Fibroblast of villous mesenchyme (primary cell): ENCODE results near the gene FBXO31. TPM values are rescaled to one million over a fixed set of nuclear protein-coding genes. Genes with fewer than 3 reads are reported as not detected.
A peak's percentile ranks its signal among the peaks of the same experiment; 100 is the strongest.

ENCODE experiments used
- DNase-seq: peaks from one replicate; pipeline ENCODE4 v3.0.0-alpha.2; 2010; ENCODE audit warnings: low read depth
- H3K4me3 ChIP-seq: 2 replicates; pipeline ENCODE4 v1.5.1; 2011; ENCODE audit warnings: low read depth, mild to moderate bottlenecking, low read length
- total RNA-seq: library from RNA; depleted of rRNA; stranded (reverse); fragments of >200 nt; gene quantifications from 2 replicates; pipeline ENCODE4 v1.2.3, GENCODE V29; 2012
- TF ChIP-seq, protein P1 (sequence below): IDR thresholded peaks from 2 replicates; pipeline ENCODE4 v1.5.1; 2012; ENCODE audit warnings: low read depth, mild to moderate bottlenecking, low read length; ENCODE audit not compliant: insufficient read depth

FBXO31 gene
- total RNA-seq, 1 donor: 25.9 TPM

DNA sequence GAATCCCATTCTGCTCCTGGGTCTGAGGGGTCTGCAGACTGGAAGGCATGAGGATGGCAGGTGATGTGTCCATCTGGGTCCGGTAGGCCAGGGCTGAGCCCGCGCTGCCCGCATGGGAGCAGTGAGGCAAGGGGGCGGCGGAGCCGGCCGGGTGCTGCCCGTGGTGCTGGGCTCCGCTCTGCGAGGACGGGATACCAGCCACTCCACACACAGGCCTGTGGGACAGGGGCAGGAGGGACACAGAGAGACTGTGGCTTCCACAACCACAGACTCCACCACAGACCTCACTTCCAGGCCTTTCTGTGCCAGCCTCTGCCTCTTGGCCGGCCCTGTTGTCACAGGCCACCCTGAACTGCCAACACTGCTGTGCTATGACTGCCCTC lies 33.9 kb upstream of the FBXO31 start:
- DNase-seq: no peak
- H3K4me3 ChIP-seq: no peak overlapping the region
- TF ChIP-seq, protein P1, sequence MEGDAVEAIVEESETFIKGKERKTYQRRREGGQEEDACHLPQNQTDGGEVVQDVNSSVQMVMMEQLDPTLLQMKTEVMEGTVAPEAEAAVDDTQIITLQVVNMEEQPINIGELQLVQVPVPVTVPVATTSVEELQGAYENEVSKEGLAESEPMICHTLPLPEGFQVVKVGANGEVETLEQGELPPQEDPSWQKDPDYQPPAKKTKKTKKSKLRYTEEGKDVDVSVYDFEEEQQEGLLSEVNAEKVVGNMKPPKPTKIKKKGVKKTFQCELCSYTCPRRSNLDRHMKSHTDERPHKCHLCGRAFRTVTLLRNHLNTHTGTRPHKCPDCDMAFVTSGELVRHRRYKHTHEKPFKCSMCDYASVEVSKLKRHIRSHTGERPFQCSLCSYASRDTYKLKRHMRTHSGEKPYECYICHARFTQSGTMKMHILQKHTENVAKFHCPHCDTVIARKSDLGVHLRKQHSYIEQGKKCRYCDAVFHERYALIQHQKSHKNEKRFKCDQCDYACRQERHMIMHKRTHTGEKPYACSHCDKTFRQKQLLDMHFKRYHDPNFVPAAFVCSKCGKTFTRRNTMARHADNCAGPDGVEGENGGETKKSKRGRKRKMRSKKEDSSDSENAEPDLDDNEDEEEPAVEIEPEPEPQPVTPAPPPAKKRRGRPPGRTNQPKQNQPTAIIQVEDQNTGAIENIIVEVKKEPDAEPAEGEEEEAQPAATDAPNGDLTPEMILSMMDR: no peak

DNA sequence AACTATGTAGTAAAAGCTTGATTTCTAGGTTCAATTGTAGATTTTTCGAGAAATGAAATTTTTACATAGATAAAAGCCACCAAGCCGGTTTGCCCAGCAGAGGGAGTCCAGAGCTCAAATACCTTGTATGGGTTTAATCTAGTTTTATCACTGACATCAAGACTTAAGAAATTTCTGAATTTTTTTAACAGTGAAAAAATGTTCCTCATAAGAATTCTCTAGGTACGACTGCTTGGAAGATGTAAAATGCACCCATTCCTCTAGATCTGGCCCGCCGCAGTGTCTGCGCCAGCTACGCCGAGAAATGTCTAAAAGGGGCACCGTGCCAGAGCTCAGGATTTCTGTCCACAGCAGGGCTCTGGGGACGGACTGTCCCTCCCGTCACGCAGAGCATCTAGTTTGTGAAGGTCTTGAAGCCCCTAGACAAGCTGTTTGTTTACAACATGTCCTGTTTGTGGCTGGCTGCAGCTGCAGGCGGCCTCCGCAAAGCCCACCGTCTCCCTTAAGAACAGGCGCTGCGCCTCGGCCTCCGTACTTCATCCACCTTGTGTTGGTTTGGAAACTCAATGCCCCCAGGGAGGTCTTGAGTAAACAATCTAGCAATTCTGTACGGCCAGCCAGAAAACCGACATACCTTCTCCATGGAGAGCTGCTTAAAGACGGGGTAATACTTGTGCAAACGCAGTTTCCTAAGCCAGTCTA lies 33.4 kb upstream of the FBXO31 start:
- DNase-seq: peak; percentile 76
- no peak overlapping the region for H3K4me3 ChIP-seq
- TF ChIP-seq, protein P1: peak; percentile 77

DNA sequence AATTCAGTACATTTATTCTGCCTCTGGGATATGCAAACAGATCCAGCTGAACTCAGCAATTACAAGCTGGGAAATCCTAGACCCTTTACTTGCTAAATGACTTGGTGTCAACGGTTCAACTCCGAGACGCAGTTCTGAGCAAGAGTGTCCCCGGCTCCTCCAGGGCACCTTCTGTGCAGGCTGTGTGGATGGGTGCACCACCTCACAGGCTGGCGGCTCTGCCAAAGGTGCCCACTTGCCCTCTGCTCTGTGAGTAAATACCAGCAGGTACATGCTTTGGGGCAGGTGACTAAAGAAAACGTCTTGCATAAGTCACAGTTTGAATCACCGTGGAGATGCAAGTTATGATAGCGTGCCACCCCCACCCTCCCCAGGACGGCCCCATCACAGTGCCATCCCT lies 31.9 kb upstream of the FBXO31 start:
- no peak for DNase-seq
- H3K4me3 ChIP-seq: no peak overlapping the region
- TF ChIP-seq, protein P1: no peak

DNA sequence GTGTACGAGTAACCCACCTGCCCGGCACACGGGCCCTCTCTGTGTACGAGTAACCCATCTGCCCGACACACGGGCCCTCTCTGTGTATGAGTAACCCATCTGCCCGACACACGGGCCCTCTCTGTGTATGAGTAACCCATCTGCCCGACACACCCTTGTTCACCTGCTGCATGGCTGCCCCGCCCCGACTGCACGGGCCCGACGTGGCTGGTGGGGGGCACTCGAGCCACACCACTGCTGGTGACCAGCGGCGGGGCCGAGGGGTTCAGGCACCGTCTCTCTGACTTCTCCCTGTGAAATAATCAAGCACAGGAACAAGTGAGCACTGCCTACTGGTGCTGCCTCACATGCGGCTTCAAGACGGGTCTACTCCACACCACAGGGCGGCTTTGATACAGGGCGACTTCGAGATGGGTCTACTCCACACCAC lies 30.7 kb upstream of the FBXO31 start:
- H3K4me3 ChIP-seq: no peak overlapping the region
- no peak for DNase-seq
- TF ChIP-seq, protein P1: no peak

- H3K4me3 ChIP-seq: no peak overlapping the region
- TF ChIP-seq, protein P1: no peak
- no peak for DNase-seq
Observed at GRCh38 chr16:87412996-87413421, 29.4 kb upstream of the FBXO31 start.

DNA sequence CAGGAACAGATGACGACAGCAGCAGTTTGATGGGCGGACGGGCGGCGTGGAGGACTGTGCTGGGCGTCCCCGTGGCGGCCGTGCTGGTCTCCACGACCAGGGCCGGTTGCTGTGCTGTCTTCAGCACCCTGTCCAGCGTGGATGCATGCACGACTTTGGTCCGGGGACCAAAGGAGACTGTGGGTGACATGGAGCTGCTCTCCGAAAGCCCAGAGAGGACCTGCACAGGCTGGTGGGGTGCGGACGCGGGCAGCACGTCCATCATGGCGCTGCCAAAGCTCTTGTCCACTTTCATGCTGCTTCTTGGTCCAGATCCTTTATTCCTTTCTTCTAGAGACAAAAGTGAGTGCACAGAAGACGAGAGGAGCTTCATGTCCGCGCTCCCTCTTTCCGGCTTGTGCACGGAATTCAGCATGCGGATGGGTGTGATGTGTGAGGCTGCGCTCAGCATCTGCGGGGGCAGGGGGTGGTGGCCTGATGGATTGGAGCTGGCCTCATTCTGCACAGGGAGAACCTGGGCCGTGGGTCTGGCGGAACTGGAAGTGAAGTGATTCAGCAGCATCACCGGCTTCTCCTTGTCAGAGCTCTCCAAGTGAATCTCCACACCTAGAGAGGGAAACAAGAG lies 28.9 kb upstream of the FBXO31 start:
- no peak for DNase-seq
- no peak overlapping the region for H3K4me3 ChIP-seq
- TF ChIP-seq, protein P1: no peak
